ENCODE data around the gene RABEP2.

DNA sequence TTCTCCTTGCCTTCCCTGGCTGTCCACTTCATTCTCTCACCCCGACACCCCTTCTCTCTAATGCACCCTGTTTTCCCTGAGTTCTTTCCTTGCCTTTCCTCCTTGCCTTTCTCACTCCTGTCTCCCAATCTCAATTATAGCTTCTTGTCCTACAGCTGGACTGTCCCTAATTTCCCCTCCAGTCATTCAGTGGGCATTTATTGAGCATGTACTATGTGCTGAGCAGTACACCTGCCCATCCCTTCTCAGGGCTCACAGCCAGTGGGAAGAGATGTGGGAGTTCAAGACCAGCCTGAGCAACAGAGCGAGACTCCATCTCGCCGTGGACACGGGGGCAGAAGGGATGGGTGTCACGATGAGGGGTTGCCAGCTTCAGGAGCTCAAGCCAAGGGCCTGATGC lies 41.0 kb downstream of the RABEP2 start:
- TF ChIP-seq POLR2AphosphoS5 (IDR thresholded peaks at IDR 0.05; ENCODE audit: low read depth) (no peak), SPI1 (IDR thresholded peaks at IDR 0.05; ENCODE audit: borderline replicate concordance, low read depth) (no peak)
- TF ChIP-seq, protein P1, sequence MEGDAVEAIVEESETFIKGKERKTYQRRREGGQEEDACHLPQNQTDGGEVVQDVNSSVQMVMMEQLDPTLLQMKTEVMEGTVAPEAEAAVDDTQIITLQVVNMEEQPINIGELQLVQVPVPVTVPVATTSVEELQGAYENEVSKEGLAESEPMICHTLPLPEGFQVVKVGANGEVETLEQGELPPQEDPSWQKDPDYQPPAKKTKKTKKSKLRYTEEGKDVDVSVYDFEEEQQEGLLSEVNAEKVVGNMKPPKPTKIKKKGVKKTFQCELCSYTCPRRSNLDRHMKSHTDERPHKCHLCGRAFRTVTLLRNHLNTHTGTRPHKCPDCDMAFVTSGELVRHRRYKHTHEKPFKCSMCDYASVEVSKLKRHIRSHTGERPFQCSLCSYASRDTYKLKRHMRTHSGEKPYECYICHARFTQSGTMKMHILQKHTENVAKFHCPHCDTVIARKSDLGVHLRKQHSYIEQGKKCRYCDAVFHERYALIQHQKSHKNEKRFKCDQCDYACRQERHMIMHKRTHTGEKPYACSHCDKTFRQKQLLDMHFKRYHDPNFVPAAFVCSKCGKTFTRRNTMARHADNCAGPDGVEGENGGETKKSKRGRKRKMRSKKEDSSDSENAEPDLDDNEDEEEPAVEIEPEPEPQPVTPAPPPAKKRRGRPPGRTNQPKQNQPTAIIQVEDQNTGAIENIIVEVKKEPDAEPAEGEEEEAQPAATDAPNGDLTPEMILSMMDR (IDR thresholded peaks at IDR 0.05; ENCODE audit: insufficient read depth, low read length): no peak

All from HL-60 (cell line).